ENCODE results near the gene PTGS1. TPM values are rescaled to one million over a fixed set of nuclear protein-coding genes. Genes with fewer than 3 reads are reported as not detected.
"Not testable (repeated sequence)": the region's sequence is repeated elsewhere in the genome, so short reads cannot be mapped to it uniquely, and the experiment has no call there.

Gene PTGS1
- polyA plus RNA-seq, 3 donors from 2014 or later: 1.8 to 5.4 (median 2.0) TPM

DNA sequence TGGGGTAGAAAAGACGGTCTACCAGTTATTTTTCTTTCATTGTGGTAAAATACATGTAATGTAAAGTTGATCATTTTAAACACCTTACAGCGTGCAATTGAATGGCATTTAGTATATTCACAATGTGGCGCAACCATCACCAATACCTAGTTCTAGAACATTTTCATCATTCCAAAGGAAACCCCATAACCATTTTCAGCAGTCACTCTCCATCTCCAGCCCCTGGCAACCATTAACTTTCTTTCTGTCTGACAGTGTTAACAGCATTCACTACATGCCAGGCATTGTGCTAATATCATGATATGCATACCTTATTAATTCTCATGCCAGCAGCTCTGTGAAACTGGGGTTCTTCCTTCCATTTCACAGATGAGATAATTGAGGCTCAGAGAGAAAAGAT is 32.0 kb downstream of the PTGS1 start:
- Mint-ChIP-seq H3K4me3 (no peak overlapping the region), H3K9me3 (peaks cover 0 to 3% (median 0%) of the 10 kb centered on the region in 6 donors), H3K27ac (no peak overlapping the region), H3K27me3 (ENCODE audit: low read depth in 3 of 3) (peaks cover 2 to 21% (median 6%) of the 10 kb centered on the region in 3 donors), H3K36me3 (no peaks in the 10 kb centered on the region), H3K4me1 (no peaks in the 10 kb centered on the region)
- DNase-seq: no peak

GRCh38 chr9:122403381-122404000 is 32.7 kb downstream of the PTGS1 start:
- Mint-ChIP-seq H3K9me3 (no peaks in the 10 kb centered on the region), H3K4me1 (no peaks in the 10 kb centered on the region), H3K27me3 (ENCODE audit: low read depth in 3 of 3) (peaks cover 2 to 21% (median 6%) of the 10 kb centered on the region in 3 donors), H3K4me3 (no peak overlapping the region), H3K27ac (no peak overlapping the region), H3K36me3 (no peaks in the 10 kb centered on the region)
- no peak for DNase-seq

DNA sequence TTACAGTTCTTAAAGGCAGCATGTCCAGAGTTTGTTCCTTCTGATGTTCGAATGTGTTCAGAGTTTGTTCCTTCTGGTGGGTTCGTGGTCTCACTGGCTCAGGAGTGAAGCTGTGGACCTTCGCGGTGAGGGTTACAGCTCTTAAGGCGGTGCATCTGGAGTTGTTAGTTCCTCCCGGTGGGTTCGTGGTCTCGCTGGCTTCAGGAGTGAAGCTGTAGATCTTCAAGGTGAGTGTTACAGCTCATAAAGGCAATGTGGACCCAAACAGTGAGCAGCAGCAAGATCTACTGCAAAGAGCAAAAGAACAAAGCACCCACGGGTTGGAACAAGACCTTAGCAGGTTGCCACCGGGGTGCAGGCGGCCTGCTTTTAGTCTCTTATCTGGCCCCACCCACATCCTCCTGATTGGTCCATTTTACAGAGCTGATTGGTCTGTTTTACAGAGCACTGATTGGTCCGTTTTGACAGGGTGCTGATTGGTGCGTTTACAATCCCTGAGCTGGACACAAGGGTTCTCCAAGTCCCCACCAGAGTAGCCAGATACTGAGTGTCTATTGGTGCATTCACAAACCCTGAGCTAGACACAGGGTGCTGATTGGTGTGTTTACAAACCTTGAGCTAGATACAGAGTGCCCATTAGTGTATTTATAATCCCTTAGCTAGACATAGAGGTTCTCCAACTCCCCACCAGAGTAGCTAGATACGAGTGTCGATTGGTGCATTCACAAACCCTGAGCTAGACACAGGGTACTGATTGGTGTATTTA is 34.7 kb downstream of the PTGS1 start:
- H3K36me3 Mint-ChIP-seq, H3K9me3 Mint-ChIP-seq, H3K27ac Mint-ChIP-seq, H3K4me1 Mint-ChIP-seq, DNase-seq: not testable (repeated sequence)
- peaks cover 2 to 18% (median 6%) of the 10 kb centered on the region in 3 donors for H3K27me3 Mint-ChIP-seq (ENCODE audit: low read depth in 3 of 3)
- peak overlapping the region in 3 of 5 donors; percentile 44 to 56 (median 47) for H3K4me3 Mint-ChIP-seq

DNA sequence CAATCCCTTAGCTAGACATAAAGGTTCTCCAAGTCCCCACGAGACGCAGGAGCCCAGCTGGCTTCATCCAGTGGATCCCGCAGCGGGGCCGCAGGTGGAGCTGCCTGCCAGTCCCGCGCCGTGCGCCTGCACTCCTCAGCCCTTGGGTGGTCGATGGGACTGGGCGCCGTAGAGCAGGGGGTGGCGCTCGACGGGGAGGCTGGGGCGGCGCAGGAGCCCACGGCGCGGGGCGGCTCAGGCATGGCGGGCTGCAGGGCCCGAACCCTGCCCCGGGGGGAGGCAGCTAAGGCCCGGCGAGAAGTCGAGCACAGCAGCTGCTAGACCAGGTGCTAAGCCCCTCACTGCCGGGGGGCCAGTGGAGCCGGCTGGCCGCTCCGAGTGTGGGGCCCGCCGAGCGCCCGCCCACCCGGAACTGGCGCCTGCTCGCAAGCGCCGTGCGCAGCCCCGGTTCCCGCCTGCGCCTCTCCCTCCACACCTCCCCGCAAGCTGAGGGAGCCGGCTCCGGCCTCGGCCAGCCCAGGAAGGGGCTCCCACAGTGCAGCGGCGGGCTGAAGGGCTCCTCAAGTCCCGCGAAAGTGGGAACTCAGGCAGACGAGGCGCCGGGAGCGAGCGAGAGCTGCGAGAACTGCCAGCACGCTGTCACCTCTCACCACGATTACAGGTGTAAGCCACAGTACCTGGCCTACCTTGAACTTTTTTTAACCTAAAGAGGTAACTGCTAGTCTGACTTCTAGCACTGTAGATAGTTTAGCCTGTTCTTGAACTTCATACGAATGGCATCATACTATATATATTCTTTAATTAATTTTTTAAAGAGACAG is 35.5 kb downstream of the PTGS1 start:
- DNase-seq: no peak
- peak overlapping the region in 3 of 5 donors; percentile 44 to 56 (median 47) for H3K4me3 Mint-ChIP-seq
- no peak overlapping the region for H3K27ac Mint-ChIP-seq
- peaks cover 2 to 18% (median 6%) of the 10 kb centered on the region in 3 donors for H3K27me3 Mint-ChIP-seq (ENCODE audit: low read depth in 3 of 3)
- H3K9me3 Mint-ChIP-seq: no peaks in the 10 kb centered on the region
- H3K36me3 Mint-ChIP-seq: no peaks in the 10 kb centered on the region
- no peaks in the 10 kb centered on the region for H3K4me1 Mint-ChIP-seq

- not testable (repeated sequence) for H3K4me1 Mint-ChIP-seq; H3K4me3 Mint-ChIP-seq; H3K36me3 Mint-ChIP-seq; H3K9me3 Mint-ChIP-seq; DNase-seq; H3K27ac Mint-ChIP-seq; H3K27me3 Mint-ChIP-seq (ENCODE audit: low read depth in 3 of 3)
These were observed 43.3 kb downstream of the PTGS1 start for GRCh38 chr9:122414108-122414507.

- Mint-ChIP-seq H3K4me3 (no peak overlapping the region), H3K4me1 (no peaks in the 10 kb centered on the region), H3K9me3 (peaks cover 2 to 23% (median 10%) of the 10 kb centered on the region in 6 donors), H3K27me3 (ENCODE audit: low read depth in 3 of 3) (peaks cover 2 to 8% (median 2%) of the 10 kb centered on the region in 3 donors), H3K27ac (no peak overlapping the region), H3K36me3 (peaks cover 0 to 5% (median 0%) of the 10 kb centered on the region in 3 donors)
- DNase-seq: no peak
These were observed 47.2 kb downstream of the PTGS1 start for GRCh38 chr9:122418016-122418415.

DNA sequence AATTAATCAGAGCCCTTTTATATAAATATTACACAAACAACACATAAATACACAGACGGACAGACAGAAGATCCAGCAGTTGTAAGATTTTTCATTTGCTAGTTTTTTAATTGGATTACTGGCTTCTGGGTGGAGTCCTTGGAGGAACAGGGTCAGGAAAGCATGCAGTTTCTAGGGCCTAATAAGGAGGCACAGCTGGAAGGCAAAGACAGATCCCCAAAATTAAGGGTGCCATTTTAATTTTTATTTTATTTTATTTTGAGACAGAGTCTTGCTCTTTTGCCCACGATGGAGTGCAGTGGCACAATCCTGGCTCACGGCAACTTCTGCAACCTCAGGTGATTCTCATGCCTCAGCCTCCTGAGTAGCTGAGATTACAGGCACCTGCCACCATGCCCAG is 49.5 kb downstream of the PTGS1 start:
- no peak for DNase-seq
- no peak overlapping the region for H3K27ac Mint-ChIP-seq
- no peak overlapping the region for H3K4me3 Mint-ChIP-seq
- no peaks in the 10 kb centered on the region for H3K4me1 Mint-ChIP-seq
- peaks cover 2 to 10% (median 2%) of the 10 kb centered on the region in 3 donors for H3K27me3 Mint-ChIP-seq (ENCODE audit: low read depth in 3 of 3)
- peaks cover 0 to 5% (median 0%) of the 10 kb centered on the region in 3 donors for H3K36me3 Mint-ChIP-seq
- peaks cover 2 to 23% (median 10%) of the 10 kb centered on the region in 6 donors for H3K9me3 Mint-ChIP-seq

- DNase-seq: no peak
- Mint-ChIP-seq H3K27me3 (ENCODE audit: low read depth in 3 of 3) (peaks cover 0 to 4% (median 3%) of the 10 kb centered on the region in 3 donors), H3K9me3 (peaks cover 2 to 15% (median 6%) of the 10 kb centered on the region in 6 donors), H3K4me1 (no peaks in the 10 kb centered on the region), H3K36me3 (peaks cover 0 to 5% (median 0%) of the 10 kb centered on the region in 3 donors), H3K27ac (no peak overlapping the region), H3K4me3 (no peak overlapping the region)
These were observed 54.3 kb downstream of the PTGS1 start for GRCh38 chr9:122425087-122425486.

- H3K4me3 Mint-ChIP-seq: no peak overlapping the region
These were observed 55.9 kb downstream of the PTGS1 start for GRCh38 chr9:122426723-122427122.

DNA sequence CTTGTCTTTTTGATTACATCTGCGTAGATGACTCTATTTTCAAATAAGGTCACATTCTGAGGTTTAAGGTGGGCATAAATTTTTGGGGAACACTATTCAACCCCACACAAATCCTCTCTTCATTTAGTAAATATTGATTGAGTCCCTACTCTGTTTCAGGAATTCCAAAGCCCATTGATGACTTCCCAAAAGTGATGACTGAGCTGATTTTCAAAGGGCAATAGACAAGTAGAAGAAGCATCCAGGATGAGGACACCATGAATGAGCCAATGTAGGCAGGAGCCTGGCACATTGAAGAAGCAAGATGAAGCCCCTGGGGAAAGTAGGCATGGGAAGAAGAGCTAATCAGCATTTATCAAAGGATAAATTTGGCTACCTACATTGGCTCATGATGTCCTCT is 71.7 kb downstream of the PTGS1 start:
- no peaks in the 10 kb centered on the region for H3K4me1 Mint-ChIP-seq
- no peak overlapping the region for H3K27ac Mint-ChIP-seq
- no peak for DNase-seq
- H3K27me3 Mint-ChIP-seq (ENCODE audit: low read depth in 3 of 3): peaks cover 3 to 14% (median 12%) of the 10 kb centered on the region in 3 donors
- no peaks in the 10 kb centered on the region for H3K36me3 Mint-ChIP-seq
- no peak overlapping the region for H3K4me3 Mint-ChIP-seq
- H3K9me3 Mint-ChIP-seq: no peaks in the 10 kb centered on the region

More at GRCh38 chr9:122426723-122427122, 55.9 kb downstream of the PTGS1 start:
- Mint-ChIP-seq H3K27ac (no peak overlapping the region), H3K27me3 (ENCODE audit: low read depth in 3 of 3) (peaks cover 1 to 4% (median 3%) of the 10 kb centered on the region in 3 donors), H3K36me3 (peaks cover 0 to under 1% (median 0%) of the 10 kb centered on the region in 3 donors), H3K9me3 (peaks cover 0 to 2% (median 0%) of the 10 kb centered on the region in 6 donors), H3K4me1 (no peaks in the 10 kb centered on the region)
- DNase-seq: no peak

DNA sequence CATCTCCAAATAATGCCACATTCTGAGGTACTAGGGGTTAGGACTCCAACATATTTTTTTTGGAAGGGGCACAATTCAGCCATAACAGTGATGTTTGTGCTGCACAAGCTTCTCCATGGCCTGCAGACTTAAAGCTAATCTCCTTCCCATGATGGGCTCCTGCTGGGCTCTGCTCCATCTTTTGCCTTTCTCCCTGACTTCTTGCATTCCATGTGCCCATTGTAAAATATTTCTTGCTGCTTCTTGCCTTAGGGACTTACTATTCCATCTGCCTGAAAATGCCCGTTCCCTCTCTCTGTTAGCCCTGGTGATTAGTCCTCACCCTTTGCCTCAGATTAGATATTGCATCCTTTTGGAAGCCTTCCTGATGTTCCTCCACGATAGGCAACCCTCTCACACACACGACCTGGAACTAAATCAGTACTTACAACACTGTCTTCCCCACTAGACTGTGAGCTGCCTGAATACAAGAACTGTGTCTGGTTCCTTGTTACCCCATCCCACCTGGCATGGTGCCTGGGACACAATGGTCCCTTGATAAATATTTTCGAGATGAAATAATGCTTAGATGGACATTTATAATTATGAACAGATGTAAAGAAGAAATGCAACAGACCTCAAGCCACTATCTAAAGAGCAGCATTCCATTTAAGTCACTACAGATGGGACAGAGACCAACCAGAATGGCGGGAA is 73.4 kb downstream of the PTGS1 start:
- H3K36me3 Mint-ChIP-seq: no peaks in the 10 kb centered on the region

More for the DNA sequence above, 73.4 kb downstream of the PTGS1 start:
- Mint-ChIP-seq H3K27me3 (ENCODE audit: low read depth in 3 of 3) (peaks cover 3 to 14% (median 9%) of the 10 kb centered on the region in 3 donors), H3K4me3 (no peak overlapping the region), H3K27ac (no peak overlapping the region), H3K9me3 (no peaks in the 10 kb centered on the region), H3K4me1 (no peaks in the 10 kb centered on the region)
- no peak for DNase-seq
